HG03457 (cell line): ENCODE results near the gene KIF17.

Experiments
- ATAC-seq: cut with Tn5 transposase; IDR thresholded peaks from one replicate; pipeline ENCODE4 v1.9.1; 2021; ENCODE audit warnings: moderate number of reproducible peaks; ENCODE audit not compliant: unreplicated experiment

KIF17 gene

GRCh38 chr1:20717452-20718342 is at the start of gene KIF17:
KIF17 (minus strand) TSS chr1:20718007; CDS start chr1:20717706, 301 bp downstream.
- ATAC-seq = no peak

- ATAC-seq = no peak
These were observed 49.5 kb upstream of the KIF17 start for GRCh38 chr1:20767271-20767670.

- no peak for ATAC-seq
These were observed 45.6 kb upstream of the KIF17 start for GRCh38 chr1:20763417-20763816.

GRCh38 chr1:20760322-20760721 is 42.5 kb upstream of the KIF17 start:
- no peak for ATAC-seq

GRCh38 chr1:20753589-20753988 is 35.8 kb upstream of the KIF17 start:
- no peak for ATAC-seq

- ATAC-seq = no peak
These were observed 33.7 kb upstream of the KIF17 start for GRCh38 chr1:20751462-20751990.

- no peak for ATAC-seq
These were observed 24.9 kb upstream of the KIF17 start for GRCh38 chr1:20742671-20743070.

- no peak for ATAC-seq
These were observed 23.0 kb upstream of the KIF17 start for GRCh38 chr1:20740781-20741180.

- no peak for ATAC-seq
These were observed 21.4 kb upstream of the KIF17 start for GRCh38 chr1:20739225-20739624.

- ATAC-seq = no peak
These were observed 17.8 kb upstream of the KIF17 start for GRCh38 chr1:20735581-20736111.

GRCh38 chr1:20733360-20733975 is 15.7 kb upstream of the KIF17 start:
- no peak for ATAC-seq

GRCh38 chr1:20732588-20733359 is 15.0 kb upstream of the KIF17 start, which contains the start of gene SH2D5:
SH2D5 (minus strand) TSS chr1:20732703; CDS start chr1:20728044, 4,659 bp downstream.
- ATAC-seq = no peak

GRCh38 chr1:20732071-20732587 is 14.3 kb upstream of the KIF17 start:
- no peak for ATAC-seq

GRCh38 chr1:20731057-20731991 is 13.5 kb upstream of the KIF17 start:
- no peak for ATAC-seq

- no peak for ATAC-seq
These were observed 12.9 kb upstream of the KIF17 start for GRCh38 chr1:20730690-20731056.

GRCh38 chr1:20729990-20730689 is 12.3 kb upstream of the KIF17 start:
- ATAC-seq = no peak

- no peak for ATAC-seq
These were observed 11.5 kb upstream of the KIF17 start for GRCh38 chr1:20729155-20729931.
